Measurements from ENCODE around the gene DCDC2.
"Not testable (repeated sequence)": the region's sequence is repeated elsewhere in the genome, so short reads cannot be mapped to it uniquely, and the experiment has no call there.

Gene DCDC2

GRCh38 chr6:24145690-24146131 is 212.1 kb downstream of the DCDC2 start:
- no peak for DNase-seq (ENCODE audit: low read depth)

- DNase-seq (ENCODE audit: low read depth): not testable (repeated sequence)
These were observed 215.1 kb downstream of the DCDC2 start for GRCh38 chr6:24142733-24143132.

- no peak for DNase-seq (ENCODE audit: low read depth)
These were observed 217.3 kb downstream of the DCDC2 start for GRCh38 chr6:24140591-24140990.

GRCh38 chr6:24139639-24140038 is 218.2 kb downstream of the DCDC2 start:
- DNase-seq (ENCODE audit: low read depth): no peak

- DNase-seq (ENCODE audit: low read depth): no peak
These were observed 218.8 kb downstream of the DCDC2 start for GRCh38 chr6:24139080-24139479.

GRCh38 chr6:24131751-24132150 is 226.1 kb downstream of the DCDC2 start:
- no peak for DNase-seq (ENCODE audit: low read depth)

GRCh38 chr6:24127316-24127715 is 230.5 kb downstream of the DCDC2 start:
- DNase-seq (ENCODE audit: low read depth): no peak

GRCh38 chr6:24126586-24127192 is 231.2 kb downstream of the DCDC2 start:
- no peak for DNase-seq (ENCODE audit: low read depth)

GRCh38 chr6:24125980-24126379 is 231.9 kb downstream of the DCDC2 start, which contains the start of gene NRSN1:
Gene NRSN1, plus strand, starts transcription at chr6:24126215. Its CDS starts 8,113 bp downstream, at chr6:24134328.
- DNase-seq (ENCODE audit: low read depth): no peak

- DNase-seq (ENCODE audit: low read depth): no peak
These were observed 235.7 kb downstream of the DCDC2 start for GRCh38 chr6:24122139-24122538.
